SK-N-SH (cell line): ENCODE measurements around the gene SNAI1. TPM values are rescaled to one million over a fixed set of nuclear protein-coding genes. Genes with fewer than 3 reads are reported as not detected.

Experiments used
- polyA plus RNA-seq, 3 experiments: library from polyadenylated mRNA; depleted of rRNA; stranded (reverse); fragments of >200 nt; gene quantifications; 2 replicates each; pipeline ENCODE4 v1.2.3, GENCODE V29; 2012
- small RNA-seq, 7 experiments: library from RNA; depleted of rRNA; stranded (forward); fragments of <200 nt; gene quantifications; one replicate each; pipeline ENCODE3, GENCODE V24; 2012

SNAI1 gene
- polyA plus RNA-seq, 1 of the 3 experiments (the other 2 are of a cell fraction): 6.2 TPM

Small RNA genes within 50 kb of the gene (small RNA-seq; reads per million reads assigned to genes)
- 0 reads per million in 7 experiments for gene RF00017
- 0 reads per million in 7 experiments for gene RNU6-147P

Other genes with a start within 250 kb of the SNAI1 start
- 2.8 and 3.4 TPM in 2 replicates for gene SLC9A8, start 170.2 kb upstream of the SNAI1 start, polyA plus RNA-seq (2012; rRNA removed)
- gene SPATA2, start 67.5 kb upstream of the SNAI1 start, polyA plus RNA-seq (2012; rRNA removed): 5.8 and 7.2 TPM in 2 replicates
- 30.2 and 55.0 TPM in 2 replicates for gene RNF114, start 46.6 kb upstream of the SNAI1 start, polyA plus RNA-seq (2012; rRNA removed)
- gene UBE2V1, start 130.2 kb downstream of the SNAI1 start, polyA plus RNA-seq (2012; rRNA removed): 99.7 and 100 TPM in 2 replicates
- gene PEDS1, start 170.7 kb downstream of the SNAI1 start, polyA plus RNA-seq (2012; rRNA removed): 18.3 and 18.4 TPM in 2 replicates
- 13.2 and 14.7 TPM in 2 replicates for gene CEBPB, start 207.8 kb downstream of the SNAI1 start, polyA plus RNA-seq (2012; rRNA removed)